GM12864 (cell line): ENCODE measurements around the gene ZNF655.

ENCODE experiments used
- DNase-seq: peaks from one replicate; pipeline ENCODE4 v3.0.0-alpha.2; 2011; ENCODE audit warnings: low read depth
- H3K4me3 ChIP-seq: 2 replicates; pipeline ENCODE4 v1.5.1; 2011; ENCODE audit warnings: mild to moderate bottlenecking, low read depth, low read length, control low read depth
- CTCF ChIP-seq: IDR thresholded peaks from 2 replicates; pipeline ENCODE4 v1.5.1; 2011; ENCODE audit warnings: low read depth, mild to moderate bottlenecking, moderate library complexity, low read length, control low read depth, inconsistent platforms; ENCODE audit errors: missing control alignments

The ZNF655 gene

GRCh38 chr7:99596408-99596955 lies 38.0 kb downstream of the ZNF655 start:
- no peak for DNase-seq
- TF ChIP-seq CTCF, result no peak
- H3K4me3 ChIP-seq, result no peak overlapping the region

- no peak for DNase-seq
- TF ChIP-seq CTCF, result no peak
- no peak within 1 kb of the TSS for H3K4me3 ChIP-seq
These were observed 39.5 kb downstream of the ZNF655 start, which contains the start of gene TMEM225B for GRCh38 chr7:99597762-99598501. Gene TMEM225B (plus strand): TSS chr7:99598267. CDS start chr7:99604389, 6,122 bp downstream.

- H3K4me3 ChIP-seq, result no peak overlapping the region
- DNase-seq, result no peak
- no peak for TF ChIP-seq CTCF
These were observed 41.4 kb downstream of the ZNF655 start for GRCh38 chr7:99599836-99600235.

GRCh38 chr7:99601656-99602310 lies 43.3 kb downstream of the ZNF655 start:
- H3K4me3 ChIP-seq, result no peak overlapping the region
- no peak for DNase-seq
- no peak for TF ChIP-seq CTCF

GRCh38 chr7:99605527-99605926 lies 47.1 kb downstream of the ZNF655 start:
- H3K4me3 ChIP-seq, result no peak overlapping the region
- no peak for DNase-seq
- TF ChIP-seq CTCF, result no peak

- H3K4me3 ChIP-seq, result no peak overlapping the region
- TF ChIP-seq CTCF, result no peak
- DNase-seq, result no peak
These were observed 48.1 kb downstream of the ZNF655 start for GRCh38 chr7:99606531-99606930.
